BLaER1 (cell line): ENCODE measurements around the gene EDN2.

ENCODE experiments used
- H3K27ac ChIP-seq: shearing (Covaris generic); formaldehyde crosslinking; 2 replicates; pipeline ENCODE4 v1.8.1; 2022
- H3K27me3 ChIP-seq: shearing (Covaris generic); formaldehyde crosslinking; 2 replicates; pipeline ENCODE4 v1.8.1; 2022
- H3K36me3 ChIP-seq: shearing (Covaris generic); formaldehyde crosslinking; 2 replicates; pipeline ENCODE4 v1.8.1; 2022
- H3K4me1 ChIP-seq: shearing (Covaris generic); formaldehyde crosslinking; 2 replicates; pipeline ENCODE4 v1.8.1; 2022
- H3K4me2 ChIP-seq: shearing (Covaris generic); formaldehyde crosslinking; 2 replicates; pipeline ENCODE4 v1.8.1; 2022
- H3K4me3 ChIP-seq: shearing (Covaris generic); formaldehyde crosslinking; 2 replicates; pipeline ENCODE4 v1.8.1; 2022
- H3K9ac ChIP-seq: shearing (Covaris generic); formaldehyde crosslinking; 2 replicates; pipeline ENCODE4 v1.8.1; 2022
- H3K9me3 ChIP-seq: shearing (Covaris generic); formaldehyde crosslinking; 2 replicates; pipeline ENCODE4 v1.8.1; 2022
- H4K20me1 ChIP-seq: shearing (Covaris generic); formaldehyde crosslinking; 2 replicates; pipeline ENCODE4 v1.8.1; 2022
- Cebpa-rat ChIP-seq: shearing (Covaris generic); IDR thresholded peaks from 2 replicates; pipeline ENCODE4 v1.8.1; 2022

Gene EDN2

DNA sequence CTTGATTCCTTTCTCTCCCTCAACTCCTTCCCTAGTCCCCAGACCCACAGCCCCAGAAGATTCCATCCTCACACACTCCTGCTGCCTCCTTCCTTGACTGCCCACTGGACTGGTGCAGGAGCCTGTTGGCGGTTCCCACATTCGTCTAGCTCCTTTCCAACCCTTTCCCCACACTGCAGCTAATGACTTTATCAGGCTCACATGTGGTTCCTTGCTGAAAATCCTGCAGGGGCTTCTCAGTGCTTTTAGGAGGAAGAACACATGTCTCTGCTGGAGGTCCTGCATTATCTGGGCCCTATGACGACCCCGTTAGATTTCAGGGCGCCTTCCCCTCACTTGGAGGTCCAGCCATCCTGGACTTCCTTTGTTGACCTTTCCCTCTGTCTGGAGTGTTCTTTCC, 50.2 kb downstream of the EDN2 start:
- TF ChIP-seq Cebpa-rat = no peak
- H3K27me3 ChIP-seq = no peaks in the 10 kb centered on the region
- no peak overlapping the region for H3K9ac ChIP-seq
- H3K9me3 ChIP-seq = no peaks in the 10 kb centered on the region
- H3K27ac ChIP-seq = no peak overlapping the region
- peaks cover 19% of the 10 kb centered on the region for H3K4me1 ChIP-seq
- no peaks in the 10 kb centered on the region for H3K36me3 ChIP-seq
- H3K4me3 ChIP-seq = no peak overlapping the region
- no peak overlapping the region for H3K4me2 ChIP-seq
- H4K20me1 ChIP-seq = no peaks in the 10 kb centered on the region

DNA sequence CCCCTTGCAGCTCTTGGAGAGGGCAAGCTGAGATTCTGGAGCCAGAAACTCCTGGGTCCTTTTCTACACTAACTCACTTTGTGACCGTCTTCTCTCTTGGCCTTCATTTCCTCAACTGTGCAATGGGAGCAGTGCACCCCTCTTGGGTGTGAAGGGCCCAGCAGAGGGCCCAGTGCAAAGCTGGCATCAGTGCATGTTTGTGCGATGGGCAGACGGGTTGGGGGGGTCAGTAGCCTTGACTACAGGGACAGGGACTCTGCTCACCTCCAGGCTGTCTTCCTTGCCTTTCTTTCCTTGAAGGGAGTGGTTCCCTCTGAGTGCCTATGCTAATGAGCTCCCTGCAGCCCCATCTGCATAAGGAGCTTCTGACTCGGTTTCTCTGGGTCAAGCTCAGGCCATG, 51.0 kb downstream of the EDN2 start:
- no peak for TF ChIP-seq Cebpa-rat
- no peaks in the 10 kb centered on the region for H4K20me1 ChIP-seq
- no peaks in the 10 kb centered on the region for H3K9me3 ChIP-seq
- H3K4me2 ChIP-seq = no peak overlapping the region
- H3K9ac ChIP-seq = no peak overlapping the region
- H3K4me1 ChIP-seq = peaks cover 27% of the 10 kb centered on the region
- H3K27ac ChIP-seq = no peak overlapping the region
- H3K27me3 ChIP-seq = no peaks in the 10 kb centered on the region
- no peaks in the 10 kb centered on the region for H3K36me3 ChIP-seq
- no peak overlapping the region for H3K4me3 ChIP-seq

DNA sequence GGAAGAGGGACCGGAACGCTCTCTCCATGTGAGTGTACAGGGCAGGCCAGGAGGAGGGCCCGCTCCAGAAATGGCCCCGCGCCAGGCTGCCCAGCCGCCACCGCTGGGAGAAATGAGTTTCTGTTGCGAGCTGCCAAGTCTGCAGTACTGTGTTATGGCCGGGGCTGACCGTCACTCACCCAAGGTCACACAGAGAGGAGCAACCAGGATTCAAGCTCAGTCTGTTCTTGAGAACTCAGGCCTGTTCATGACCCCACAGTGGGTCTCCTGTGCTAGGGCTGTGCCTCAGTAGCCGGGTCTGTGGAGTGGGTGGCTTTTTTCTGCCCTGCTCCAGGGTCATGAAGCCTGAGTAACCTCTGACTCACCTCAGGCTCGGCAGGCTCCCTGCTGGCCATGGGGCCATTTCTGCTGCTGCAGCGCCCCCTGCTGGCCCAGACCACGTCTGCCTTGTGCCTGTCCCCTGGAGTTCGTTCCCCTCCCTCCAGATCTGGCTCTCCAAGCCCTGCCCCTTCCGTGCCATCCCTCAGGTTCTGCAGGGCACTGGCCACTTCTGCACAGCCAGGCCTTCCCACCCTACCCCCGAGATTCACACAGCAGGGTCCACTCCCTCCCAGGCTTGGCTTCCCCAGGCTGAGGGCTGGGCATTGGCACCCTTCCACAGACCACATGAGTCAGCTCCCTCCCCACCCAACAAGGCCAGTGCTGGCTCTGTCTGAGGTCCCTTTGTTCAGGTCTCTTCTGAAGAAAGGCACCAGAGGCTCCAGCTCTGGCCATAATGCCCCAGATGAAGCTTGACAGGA, 51.8 kb downstream of the EDN2 start:
- no peaks in the 10 kb centered on the region for H3K9me3 ChIP-seq
- H3K27ac ChIP-seq = no peak overlapping the region
- H3K36me3 ChIP-seq = no peaks in the 10 kb centered on the region
- no peak overlapping the region for H3K4me2 ChIP-seq
- no peak for TF ChIP-seq Cebpa-rat
- H3K4me1 ChIP-seq = peaks cover 35% of the 10 kb centered on the region
- H3K9ac ChIP-seq = no peak overlapping the region
- H3K4me3 ChIP-seq = no peak overlapping the region
- H3K27me3 ChIP-seq = no peaks in the 10 kb centered on the region
- no peaks in the 10 kb centered on the region for H4K20me1 ChIP-seq

DNA sequence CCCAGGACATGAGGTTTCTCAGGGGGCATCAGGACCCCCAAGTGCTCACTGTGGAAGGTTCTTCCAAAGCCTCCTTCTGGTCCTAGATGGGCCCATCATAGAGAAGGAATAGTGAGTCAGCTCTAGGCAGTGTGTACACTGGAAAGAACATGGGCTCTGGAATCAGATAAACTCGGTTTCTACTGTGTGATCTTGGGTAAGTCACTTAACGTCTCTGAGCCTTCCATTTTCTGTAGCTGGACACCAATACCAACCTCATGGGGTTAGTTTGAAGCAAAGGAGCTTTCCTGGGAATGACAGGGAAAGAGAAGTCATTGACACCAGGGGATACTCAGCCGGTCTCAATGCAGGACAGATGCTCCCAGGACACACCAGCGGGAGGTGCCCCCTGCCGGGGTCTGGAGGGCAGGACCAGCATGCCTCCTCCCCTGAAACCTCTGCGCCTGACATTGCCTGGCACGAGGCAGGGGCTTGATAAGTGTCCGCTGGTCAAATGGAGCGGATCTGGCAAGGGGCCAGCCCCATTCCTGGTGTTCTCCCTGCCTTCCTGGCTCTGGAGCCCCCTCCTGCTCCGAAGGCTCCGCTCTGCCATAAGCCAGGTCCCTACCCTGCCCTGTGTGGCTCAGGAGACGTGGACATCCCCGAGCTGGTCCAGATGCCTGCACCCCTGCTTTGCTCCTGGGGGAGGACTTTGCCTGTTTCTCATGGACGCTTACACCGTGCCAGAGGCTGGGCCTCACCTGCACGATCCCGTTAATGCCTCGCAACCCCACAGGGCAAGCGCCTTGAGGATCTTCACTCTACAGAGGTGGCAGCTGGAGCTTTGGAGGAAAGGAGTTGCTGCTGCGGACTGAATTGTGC, 52.8 kb downstream of the EDN2 start:
- Histone ChIP-seq H4K20me1 (no peaks in the 10 kb centered on the region), H3K9ac (no peak overlapping the region), H3K36me3 (no peaks in the 10 kb centered on the region), H3K4me1 (peaks cover 45% of the 10 kb centered on the region), H3K4me2 (no peak overlapping the region), H3K9me3 (no peaks in the 10 kb centered on the region), H3K4me3 (no peak overlapping the region), H3K27me3 (no peaks in the 10 kb centered on the region), H3K27ac (no peak overlapping the region)
- no peak for TF ChIP-seq Cebpa-rat

DNA sequence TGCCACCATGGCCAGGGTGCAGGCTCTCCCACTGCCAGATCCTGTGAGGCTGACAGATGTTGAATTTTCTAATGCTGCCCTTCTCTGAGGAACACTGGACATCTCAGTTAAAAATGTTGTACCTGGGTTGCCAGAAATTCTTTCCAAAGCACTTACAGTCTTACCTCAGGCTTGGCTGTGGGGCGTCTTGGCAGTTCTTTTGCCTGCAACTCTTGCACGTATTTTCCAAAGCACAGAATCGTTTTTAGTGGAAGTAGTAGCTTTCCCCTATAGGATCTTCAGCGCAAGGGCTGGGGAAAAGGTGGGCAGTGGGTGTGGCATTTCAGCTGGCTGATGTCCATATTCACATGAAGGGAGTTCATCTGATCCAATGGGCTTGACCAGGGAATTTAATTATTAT, 53.9 kb downstream of the EDN2 start:
- Histone ChIP-seq H3K27me3 (no peaks in the 10 kb centered on the region), H3K36me3 (no peaks in the 10 kb centered on the region), H3K9ac (no peak overlapping the region), H3K9me3 (no peaks in the 10 kb centered on the region), H3K4me3 (no peak overlapping the region), H3K27ac (no peak overlapping the region), H3K4me2 (no peak overlapping the region), H3K4me1 (peaks cover 48% of the 10 kb centered on the region), H4K20me1 (no peaks in the 10 kb centered on the region)
- TF ChIP-seq Cebpa-rat = no peak

DNA sequence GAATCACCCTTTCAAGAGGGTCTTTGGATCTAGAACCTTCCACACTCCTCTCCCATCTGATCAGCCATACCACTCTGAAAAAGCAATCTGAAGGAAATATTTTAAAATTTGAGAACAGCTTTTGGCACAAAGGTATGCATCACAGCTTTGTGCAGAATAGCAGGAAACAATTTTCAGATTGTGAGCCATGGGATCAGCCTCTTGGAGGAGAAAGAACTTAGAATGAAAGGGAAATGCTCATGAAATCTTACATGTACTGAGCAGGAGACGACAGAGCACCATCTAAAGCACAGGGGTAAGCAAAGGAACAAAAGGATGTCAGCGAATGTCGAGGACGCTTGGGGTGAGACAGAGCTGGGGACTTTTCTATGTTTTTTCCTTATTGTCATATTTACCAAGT, 54.4 kb downstream of the EDN2 start:
- no peaks in the 10 kb centered on the region for H4K20me1 ChIP-seq
- H3K27ac ChIP-seq = 0 out of 2 replicates have a peak overlapping the region, but pooled peaks have one; percentile 14
- no peaks in the 10 kb centered on the region for H3K27me3 ChIP-seq
- no peak overlapping the region for H3K4me3 ChIP-seq
- no peak for TF ChIP-seq Cebpa-rat
- H3K36me3 ChIP-seq = no peaks in the 10 kb centered on the region
- no peak overlapping the region for H3K9ac ChIP-seq
- H3K9me3 ChIP-seq = no peaks in the 10 kb centered on the region
- peaks cover 48% of the 10 kb centered on the region for H3K4me1 ChIP-seq
- 0 out of 2 replicates have a peak overlapping the region, but pooled peaks have one; percentile 0 for H3K4me2 ChIP-seq

DNA sequence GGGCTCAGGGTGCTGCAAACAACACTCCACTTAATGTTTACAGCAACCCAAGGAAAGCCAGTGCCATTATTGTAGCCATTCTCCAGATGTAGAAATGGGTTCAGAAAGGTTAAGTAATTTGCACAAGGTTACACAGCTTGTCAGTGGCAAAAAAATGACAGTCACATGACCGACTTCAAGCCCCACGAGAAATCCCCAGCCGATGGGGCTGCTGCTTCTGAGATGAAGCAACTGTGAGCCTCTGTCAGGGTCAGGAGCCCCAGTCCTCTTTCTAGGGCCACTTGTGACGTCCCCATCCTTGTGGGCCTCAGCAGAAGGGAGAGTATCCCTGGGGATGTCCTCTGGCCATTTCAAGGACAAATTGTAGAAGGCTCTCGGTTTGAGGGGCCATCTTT, 54.8 kb downstream of the EDN2 start:
- no peaks in the 10 kb centered on the region for H3K27me3 ChIP-seq
- no peak overlapping the region for H3K27ac ChIP-seq
- peaks cover 48% of the 10 kb centered on the region for H3K4me1 ChIP-seq
- H3K9ac ChIP-seq = no peak overlapping the region
- H3K4me2 ChIP-seq = peak overlapping the region; percentile 0; the same call in 1 of the 2 replicates
- H3K4me3 ChIP-seq = no peak overlapping the region
- H3K9me3 ChIP-seq = no peaks in the 10 kb centered on the region
- no peak for TF ChIP-seq Cebpa-rat
- H4K20me1 ChIP-seq = no peaks in the 10 kb centered on the region
- H3K36me3 ChIP-seq = no peaks in the 10 kb centered on the region
